Adrenal gland (tissue), 5 donors: ENCODE results near the gene USP7.

ENCODE experiments used
- CTCF ChIP-seq, 6 experiments: fragments of 450-650 bp in 4 of 6; fragments of 200-600 bp in 2 of 6; sonication (generic) in 1 of 6; IDR thresholded peaks; 1 replicate in 5 of 6; 2 replicates in 1 of 6; pipeline versions ENCODE4 v1.5.1 to v1.8.0; 2016 to 2021; ENCODE audit warnings: antibody characterized with exemption in 6 of 6, mild to moderate bottlenecking in 2 of 6, moderate library complexity in 1 of 6
- POLR2A ChIP-seq, 2 donors: fragments of 450-650 bp; IDR thresholded peaks; one replicate each; pipeline ENCODE4 v1.6.1; 2017; ENCODE audit warnings: antibody characterized with exemption in 2 of 2, mild to moderate bottlenecking in 2 of 2, moderate library complexity in 1 of 2
- donor health status: DM: no; HTN: no; CAD: no.

- TF ChIP-seq POLR2A (IDR thresholded peaks at IDR 0.05), result no peak
- TF ChIP-seq CTCF (IDR thresholded peaks at IDR 0.05), result no peak
Observed at GRCh38 chr16:8961811-8962390, 1.8 kb downstream of the USP7 start.
